ENCODE data around the gene SMARCAL1.

Gene SMARCAL1

DNA sequence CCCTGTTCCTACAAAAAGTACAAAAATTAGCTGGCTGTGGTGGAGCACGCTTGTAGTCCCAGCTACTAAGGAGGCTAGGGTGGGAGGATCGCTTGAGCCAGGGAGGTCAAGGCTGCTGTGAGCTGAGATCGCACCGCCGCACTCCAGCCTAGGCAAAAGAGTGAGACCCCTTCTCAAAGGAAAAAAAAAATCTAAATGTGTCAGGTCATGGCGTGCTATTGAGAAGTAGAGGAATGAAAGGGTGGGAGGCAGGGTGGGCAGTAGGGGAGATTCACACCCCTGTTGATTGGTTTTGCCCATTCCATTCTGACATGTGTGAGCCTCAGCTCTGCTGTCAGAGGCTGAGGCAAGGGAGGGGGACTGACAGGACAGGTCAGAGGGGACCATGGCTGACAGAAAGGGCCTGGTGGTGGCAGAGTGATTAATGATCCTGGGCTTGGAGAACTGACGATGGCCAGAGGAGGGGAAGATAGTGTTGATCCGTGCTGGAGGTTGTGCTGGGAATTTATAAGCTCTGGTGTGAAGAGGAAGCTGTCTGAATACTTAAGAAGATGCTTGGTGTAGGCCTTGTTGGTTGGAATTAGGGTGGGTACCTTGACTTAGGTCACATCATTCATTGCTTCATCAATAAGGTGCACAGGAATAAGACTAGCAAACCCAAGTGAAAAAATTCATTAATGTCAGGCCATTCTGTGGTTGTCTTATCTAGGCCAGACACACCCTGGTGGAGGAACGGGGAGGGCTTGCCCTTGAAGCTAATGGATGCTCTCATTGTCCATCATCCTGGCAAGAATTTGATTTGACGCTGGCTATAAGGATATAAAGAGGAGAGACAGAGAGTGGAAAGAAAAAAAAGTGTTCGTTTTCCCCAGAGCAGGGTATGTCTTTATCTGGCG, 19.1 kb upstream of the SMARCAL1 start:
- DNase-seq = no peak

DNA sequence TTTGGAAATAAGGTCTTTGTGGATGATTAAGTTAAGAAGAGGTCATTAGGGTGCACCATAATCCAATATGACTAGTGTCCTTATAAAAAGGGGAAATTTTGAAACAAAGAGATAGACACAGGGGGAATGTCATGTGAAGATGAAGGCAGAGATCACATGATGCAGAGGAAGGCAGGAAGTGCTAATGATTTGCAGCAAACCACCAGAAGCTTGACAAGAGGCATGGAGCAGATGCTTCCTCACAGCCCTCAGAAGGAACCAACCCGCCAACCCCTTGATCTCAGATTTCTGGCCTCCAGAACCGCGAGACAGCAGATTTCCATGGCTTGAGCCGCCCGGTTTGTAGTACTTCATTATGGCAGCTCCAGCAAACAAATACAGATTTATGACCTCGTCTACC, 17.4 kb upstream of the SMARCAL1 start:
- DNase-seq = no peak

DNA sequence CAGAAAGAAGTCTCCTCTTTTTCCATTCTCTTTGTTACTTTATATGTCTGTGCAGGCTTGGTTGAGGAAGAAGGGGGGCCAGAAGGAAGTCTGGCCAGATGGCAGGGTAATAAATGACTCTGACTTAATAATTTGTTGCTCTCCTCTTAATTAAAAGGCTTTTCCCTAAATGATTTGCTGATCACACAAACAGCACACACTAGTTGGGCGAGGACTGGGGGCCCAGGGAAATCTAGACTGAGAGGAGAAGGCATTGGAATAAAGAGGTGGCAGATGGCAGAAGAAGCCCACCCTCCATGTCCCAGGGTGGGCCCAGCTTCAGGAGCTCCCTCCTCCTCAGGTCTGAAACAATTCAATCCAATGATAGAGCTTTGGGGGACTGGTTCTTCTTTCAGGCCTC, 12.7 kb upstream of the SMARCAL1 start:
- no peak for DNase-seq

DNA sequence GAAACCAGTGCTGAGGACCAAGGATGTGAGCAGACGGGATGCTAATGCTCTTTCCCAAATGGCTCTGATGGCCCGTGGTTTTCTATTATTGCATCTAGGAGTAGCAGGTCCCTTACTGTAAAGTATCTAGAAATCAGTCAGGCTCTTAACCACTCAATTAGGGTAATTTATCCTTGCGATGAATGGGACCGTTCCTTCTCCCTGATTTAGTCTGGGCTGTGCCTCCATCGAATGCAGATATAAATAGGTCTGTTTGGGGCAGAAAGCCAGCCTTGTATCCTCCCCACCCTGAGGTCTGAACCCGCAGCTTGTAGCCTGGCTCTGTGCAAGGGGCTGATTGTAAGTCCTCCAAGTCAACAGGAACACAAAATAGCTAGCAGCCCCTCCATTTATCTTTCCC, 9.5 kb upstream of the SMARCAL1 start:
- no peak for DNase-seq

DNA sequence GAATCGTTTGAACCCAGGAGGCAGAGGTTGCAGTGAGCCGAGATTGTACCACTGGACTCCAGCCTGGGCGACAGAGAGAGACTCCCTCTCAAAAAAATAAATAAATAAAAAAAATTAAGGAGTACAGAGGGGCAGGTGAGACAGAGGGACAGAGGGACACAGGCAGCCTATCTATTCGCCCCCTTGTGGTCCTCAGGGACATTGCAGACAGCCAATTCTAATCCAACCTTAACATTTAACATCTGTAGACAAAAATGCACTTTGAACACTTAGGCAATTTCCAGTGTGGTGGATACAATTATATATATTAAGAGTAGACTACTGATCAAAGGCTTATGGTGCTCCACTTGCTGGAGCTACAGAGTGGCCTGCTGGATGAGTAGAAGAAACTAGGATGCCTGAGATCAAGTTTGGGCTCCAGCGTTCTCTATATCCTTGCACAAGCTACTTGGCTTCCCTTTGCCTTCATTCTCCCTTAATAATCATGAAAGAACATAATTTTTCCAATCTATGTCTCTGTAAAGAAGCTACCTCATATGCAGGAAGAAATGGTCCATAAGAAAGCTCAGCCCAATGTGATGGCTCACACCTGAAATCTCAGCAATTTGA, 8.2 kb upstream of the SMARCAL1 start:
- DNase-seq = peak; percentile 21

DNA sequence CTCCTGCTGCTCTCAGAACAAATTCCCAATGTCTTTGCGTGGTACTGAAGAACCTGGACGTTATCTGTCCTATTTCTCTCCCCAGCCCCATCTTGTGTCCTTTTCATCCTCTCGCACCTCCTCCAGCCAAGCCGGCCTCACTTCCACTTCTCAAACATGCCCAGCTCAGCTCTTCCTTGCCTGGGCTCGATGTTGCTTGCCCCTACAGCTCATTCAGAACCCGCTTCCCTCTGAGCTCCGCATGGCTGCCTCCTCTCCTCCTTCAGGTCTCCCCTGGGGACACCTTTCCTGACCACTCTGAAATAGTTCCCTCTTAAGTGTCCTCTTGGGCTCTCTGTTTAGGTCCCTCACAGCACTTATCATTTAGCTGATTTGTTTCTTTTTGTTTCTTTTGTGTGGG, 6.7 kb upstream of the SMARCAL1 start:
- no peak for DNase-seq

DNA sequence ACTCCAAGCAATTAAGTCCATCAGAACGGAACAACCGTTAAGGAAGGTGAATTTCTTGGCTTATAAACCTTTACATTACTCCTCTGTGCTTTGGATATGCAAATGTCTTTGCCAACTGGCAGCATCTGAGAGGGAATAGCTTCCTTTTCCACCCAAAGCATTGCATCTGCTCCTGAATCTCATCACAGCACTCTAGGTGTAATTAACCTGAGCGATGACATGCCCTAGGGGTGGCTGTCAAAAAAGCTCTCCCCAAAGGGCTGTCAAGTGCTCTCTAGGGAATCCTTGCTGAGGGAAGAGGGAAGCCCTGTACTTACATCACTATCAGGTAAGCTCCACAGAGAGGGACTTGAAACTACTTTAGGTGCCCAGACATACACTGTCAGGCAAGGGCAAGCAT, 5.5 kb upstream of the SMARCAL1 start:
- DNase-seq = no peak

DNA sequence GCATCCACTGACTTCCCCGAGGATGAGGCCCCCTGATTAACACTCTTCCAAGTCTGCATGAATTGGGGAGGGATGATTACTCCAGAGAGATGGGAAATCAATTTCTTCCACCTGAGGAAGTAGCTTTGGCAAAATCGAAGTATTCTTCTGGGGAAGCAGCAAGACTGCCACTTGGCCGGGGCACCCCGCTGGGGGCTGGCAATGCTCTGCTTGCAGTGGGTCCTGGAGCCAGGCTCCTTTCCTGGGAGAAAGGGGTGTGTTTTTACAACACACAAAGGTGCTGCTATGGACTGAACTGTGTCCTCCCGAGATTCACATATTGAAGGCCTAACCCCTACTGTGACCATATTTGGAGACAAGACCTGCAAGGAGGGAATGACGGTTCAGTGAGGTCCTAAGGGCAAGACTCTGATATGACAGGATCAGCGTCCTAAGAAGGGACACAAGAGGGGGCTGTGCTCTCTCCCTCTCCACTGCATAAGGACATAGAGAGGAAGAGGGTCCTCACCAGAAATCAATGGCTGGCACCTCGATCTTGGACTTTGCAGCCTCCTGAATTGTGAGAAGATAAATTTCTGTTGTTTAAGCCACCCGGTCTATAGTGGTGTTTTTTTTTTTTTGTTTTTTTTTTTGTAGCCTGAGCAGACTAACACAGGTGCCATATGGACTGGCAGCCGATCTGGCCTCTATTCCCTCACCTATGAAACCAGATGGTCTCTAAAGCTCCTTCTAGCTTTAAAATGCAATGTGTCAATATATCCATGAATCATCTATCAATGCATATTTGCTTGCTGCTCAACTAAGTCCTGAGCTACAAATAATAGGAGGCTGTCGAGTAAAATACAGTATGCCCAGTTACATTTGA, 3.6 kb upstream of the SMARCAL1 start:
- no peak for DNase-seq

DNA sequence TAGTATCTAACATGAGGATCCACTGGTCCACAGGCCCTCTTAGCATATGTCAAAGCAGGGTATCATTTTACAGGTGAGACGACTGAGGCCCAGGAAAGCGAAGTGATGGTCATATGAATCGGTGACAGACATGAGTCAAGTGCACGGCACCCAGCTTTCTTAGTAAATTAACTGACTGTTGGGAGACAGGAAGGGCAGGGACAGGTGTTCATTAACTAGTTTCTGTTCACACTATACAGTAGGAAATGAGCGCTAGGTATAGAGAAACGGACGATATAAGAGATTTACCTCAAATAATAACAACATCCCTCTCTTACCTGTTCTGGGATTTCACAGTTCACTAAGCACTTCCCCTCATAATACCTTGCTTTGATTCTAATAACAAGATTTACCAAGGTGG, 1.7 kb upstream of the SMARCAL1 start:
- DNase-seq = no peak

DNA sequence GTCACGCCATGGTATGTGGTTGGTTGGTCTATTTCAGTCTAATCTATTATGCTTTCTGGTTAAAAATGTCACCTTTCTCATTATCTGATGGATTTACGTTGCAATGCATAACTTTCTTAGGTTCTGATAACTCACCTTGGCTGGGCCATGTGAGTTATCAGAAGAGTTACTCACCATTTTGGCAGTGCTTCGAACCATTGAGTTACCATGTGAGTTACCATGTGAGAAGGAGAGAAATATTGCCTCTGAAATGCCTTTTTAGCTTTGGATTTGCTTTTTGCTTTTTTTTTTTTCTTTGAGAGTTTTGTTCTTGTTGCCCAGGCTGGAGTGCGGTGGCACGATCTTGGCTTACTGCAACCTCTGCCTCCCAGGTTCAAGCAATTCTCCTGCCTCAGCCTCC, 1.6 kb downstream of the SMARCAL1 start:
- DNase-seq = no peak

DNA sequence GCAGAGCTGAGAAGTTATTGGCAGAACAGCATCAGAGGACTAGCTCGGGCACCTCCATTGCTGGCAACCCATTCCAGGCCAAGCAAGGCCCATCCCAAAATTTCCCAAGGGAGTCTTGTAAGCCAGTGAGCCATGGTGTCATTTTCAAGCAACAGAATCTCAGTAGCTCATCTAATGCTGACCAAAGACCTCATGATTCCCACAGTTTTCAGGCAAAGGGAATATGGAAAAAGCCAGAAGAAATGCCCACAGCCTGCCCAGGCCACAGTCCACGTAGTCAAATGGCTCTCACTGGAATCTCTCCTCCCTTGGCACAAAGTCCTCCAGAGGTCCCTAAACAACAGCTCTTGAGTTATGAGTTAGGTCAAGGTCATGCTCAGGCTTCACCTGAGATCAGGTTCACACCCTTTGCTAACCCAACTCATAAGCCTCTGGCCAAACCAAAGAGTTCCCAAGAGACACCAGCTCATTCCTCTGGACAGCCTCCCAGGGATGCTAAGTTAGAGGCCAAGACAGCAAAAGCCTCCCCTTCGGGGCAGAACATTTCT, 2.6 kb downstream of the SMARCAL1 start:
- DNase-seq = no peak

DNA sequence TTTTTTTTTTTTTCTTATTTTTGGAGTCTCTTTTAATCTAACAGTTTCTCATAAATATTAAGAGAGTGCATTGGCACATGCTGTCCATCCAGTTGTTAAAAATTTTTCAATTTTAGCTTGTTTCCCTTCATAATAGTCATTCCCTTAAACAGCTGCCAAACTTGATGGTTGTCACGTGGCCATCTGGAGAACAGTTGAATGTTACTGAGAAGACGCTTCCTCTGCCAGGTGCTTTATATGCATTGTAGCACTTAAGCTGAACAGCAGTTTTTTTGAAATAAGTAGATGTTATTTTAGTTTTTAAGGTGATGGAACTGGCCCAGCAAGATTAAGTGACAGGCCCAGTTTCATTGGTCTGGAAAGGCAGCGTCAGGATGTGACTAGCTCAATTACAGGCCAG, 3.3 kb downstream of the SMARCAL1 start:
- no peak for DNase-seq

DNA sequence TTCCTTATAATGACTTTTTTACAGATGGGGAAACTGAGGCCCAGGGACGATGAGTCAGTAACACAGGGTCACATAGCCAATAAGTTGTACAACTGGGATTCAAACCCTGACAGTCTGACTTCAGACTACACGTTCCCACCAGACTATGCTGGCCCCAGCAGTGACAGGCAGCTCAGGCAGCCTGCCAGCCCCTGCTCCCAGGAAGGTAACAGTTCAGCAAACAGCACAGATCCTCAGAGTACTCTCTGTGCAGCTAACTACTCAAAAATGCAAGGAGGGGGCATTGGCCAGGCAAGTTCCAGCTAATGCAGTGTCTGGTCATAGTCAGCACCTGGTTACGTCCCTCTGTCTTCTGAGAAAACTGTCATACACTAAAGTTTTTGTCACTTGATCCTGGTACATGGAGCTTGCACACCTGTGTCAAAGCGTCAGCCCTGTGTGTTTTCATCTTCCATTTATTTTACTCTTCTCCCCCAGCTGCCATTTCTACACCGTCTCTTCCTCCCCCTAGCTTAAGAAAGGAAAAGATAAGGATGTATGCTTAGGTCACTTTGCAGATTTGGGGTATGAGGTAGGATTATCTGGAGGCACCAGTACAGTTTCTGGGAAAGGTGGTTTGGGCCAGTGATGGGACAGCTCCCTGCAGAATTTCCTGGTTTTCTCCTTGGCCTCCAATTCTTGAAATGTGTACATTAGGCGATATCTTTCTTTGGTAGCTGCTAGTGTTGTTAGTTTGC, 4.5 kb downstream of the SMARCAL1 start:
- DNase-seq = no peak

DNA sequence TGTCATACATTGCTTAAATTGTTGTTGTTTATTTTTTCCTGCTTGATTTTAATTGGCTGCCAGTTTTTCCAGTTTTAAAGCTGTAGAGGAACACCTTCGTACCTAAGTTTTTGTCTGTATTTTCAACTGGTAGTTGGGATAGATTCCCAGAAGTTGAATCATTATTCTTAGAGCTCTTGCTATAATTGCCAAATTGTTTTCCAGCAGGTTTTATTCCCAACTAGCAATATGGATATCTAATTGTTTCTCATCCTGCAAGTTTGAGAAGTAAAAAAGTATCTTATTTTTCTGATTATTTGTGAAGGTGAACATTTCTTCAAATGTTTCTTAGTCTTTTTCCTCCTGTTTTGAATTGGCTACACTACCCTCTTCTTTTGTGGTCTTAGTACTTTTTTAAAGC, 6.7 kb downstream of the SMARCAL1 start:
- no peak for DNase-seq

DNA sequence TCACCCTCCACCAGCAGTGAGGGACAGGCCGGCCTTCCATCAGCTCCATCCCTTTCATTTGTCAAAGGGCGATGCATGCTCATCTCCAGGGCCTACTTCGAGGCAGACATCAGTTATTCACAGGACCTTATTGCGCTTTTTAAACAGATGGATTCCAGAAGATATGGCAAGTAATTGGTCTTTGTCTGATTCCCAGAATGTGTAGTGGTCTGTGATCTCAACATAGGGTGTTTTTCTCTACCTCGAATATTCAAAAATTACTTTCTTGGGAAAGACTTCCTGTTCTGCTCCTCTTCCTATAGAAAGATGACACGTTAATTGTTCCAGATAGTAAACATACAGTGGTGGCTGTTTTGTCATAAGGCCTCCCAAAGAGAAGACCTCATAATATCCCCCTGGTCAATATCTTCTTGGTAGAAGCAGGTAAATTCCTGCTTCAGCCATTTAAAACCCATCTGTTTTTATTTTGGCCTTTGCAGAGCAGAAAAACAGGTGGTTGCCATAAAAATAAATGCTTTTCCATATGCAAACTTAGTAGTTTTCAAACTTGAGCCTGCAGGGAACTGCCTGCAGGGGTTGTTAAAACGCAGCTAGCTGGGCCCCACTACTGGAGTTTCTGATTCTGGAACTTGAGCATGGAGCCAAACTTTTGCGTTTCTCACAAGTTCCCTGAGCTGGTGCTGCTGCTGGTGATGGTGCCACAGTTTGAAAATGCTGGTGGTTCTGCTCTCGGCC, 8.2 kb downstream of the SMARCAL1 start:
- no peak for DNase-seq

DNA sequence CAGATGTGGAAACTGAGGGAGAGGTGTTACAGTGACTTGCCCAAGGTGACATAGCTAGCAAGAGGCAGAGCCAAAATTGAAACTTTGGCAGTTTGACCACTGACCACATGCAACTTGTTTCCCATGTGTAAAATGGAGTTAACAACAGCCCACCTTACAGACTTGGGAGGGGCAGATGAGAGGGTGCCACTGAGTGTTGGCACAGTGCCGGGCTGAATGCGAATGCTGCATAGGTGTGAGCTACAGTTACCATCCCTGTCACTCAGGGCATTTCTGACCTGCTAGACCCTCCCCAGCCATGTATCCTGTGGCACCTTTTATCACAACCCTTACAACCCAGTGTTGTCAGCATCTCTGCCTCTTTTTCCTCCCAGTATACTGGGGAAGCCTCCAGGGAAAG, 10.8 kb downstream of the SMARCAL1 start:
- no peak for DNase-seq

DNA sequence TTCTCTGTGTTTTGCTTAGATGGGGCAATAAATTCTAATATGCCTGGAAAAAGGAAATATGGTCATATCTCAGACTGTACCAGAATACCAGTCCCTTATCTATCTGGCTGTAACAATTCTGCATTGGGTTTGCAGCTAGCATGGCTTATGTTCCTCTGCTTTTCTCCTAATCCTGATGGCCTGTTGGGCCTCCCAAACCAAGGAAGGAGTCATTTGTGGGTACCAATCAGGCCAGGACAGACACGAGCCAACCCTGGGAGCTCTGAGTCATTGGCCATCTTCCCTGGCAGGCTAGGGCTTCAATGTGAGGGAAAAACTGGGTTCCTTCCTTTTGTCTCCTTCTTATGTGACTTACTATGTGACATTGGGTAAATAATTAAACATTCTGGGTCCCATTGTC, 12.0 kb downstream of the SMARCAL1 start:
- no peak for DNase-seq

DNA sequence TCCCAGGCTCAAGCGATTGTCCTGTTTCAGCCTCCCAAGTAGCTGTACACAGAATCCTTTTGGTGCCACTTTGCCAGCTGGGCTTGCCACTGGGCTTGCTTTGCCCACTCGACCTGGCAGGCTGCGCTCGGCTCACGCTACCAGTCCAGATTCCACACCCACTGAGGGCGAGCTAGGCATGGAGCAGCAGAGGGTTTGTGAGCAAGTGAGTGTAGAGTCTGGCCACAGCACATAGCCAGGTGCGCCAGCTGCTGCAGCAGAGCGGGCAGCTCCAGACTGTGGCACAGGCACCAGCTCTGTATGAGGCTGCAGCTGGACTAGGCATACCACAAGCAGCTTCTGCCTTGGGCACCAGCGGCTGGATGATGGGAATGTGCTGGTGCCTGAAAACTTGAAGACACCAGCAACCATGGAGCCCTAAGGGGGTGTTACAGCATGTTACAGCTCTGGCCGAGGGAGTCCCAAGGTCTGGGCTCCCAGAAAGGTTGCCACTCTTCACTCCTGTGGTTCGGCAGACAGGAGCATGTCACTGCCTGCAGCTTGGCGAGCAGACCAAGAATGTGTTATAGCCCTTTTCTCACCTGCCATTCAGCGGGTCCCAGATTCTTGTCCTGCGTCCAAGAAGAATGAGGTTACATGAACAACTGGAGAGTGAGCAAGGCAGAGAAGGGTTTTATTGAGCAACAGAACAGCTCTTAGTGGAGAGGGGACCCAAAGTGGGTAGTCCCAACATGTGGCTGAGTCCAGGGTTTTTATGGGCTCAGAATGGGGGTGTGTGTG, 12.9 kb downstream of the SMARCAL1 start:
- DNase-seq = no peak

DNA sequence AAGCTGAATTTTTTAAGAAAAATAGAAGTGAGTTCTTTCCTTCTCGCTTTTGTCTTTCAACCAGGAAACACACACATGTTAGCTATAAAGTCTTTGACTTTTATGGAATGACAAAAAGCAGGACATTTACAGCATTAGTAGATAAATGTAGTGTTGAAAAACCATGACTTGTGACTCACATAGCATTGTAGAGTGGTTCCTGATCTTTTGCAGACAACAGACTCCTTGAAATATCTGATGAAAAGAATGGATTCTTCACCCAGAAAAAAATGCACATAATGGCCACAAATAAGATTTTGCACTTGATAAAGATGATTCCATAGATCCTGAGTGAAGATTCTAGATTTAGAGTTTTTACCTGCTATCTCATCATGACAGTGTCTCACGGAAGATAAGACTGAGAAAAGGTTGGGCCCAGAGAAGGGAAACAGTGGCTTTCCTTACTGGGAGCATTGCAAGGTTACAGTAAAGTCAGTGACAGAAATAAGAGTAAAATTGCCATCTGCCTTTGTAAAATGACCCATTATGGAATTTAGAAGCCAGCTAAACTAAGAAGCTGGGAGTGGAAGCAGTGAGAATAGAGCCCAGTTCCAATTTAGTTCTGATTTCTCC, 14.0 kb downstream of the SMARCAL1 start:
- DNase-seq = no peak

DNA sequence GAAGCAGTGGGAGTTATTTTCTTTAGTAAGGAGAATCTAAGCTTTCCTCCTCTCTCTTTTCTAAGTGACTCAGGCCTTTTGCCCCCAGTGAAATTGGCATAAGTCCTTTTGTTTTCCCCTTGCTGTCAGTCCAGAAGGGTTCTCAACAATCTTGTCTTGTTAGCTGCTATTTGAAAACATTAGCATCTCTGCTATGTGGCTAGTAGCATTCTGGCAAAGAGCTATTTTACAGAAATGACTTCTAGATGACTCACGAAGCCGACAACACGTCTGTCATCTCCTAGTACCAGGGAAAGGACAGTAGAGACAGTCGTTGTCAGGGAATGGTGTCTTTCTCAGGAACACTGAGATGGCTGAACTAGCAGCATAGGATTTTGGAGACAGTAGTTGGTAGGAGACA, 14.7 kb downstream of the SMARCAL1 start:
- no peak for DNase-seq
